Transverse colon (tissue), 4 donors: ENCODE measurements around the gene FGF22. TPM values are rescaled to one million over a fixed set of nuclear protein-coding genes. Genes with fewer than 3 reads are reported as not detected.
A peak's percentile ranks its signal among the peaks of the same experiment; 100 is the strongest.

Experiments used
- DNase-seq: peaks from one replicate; pipeline ENCODE4 v3.0.0-alpha.2; 2019
- H3K27ac ChIP-seq, 4 donors: fragments of 200-600 bp; sonication (generic); 2 replicates each; pipeline ENCODE4 v1.5.1; 2016 to 2018; ENCODE audit warnings: inconsistent platforms in 4 of 4
- H3K27me3 ChIP-seq: fragments of 200-600 bp; sonication (generic); 2 replicates; pipeline ENCODE4 v1.5.1; 2017; ENCODE audit warnings: inconsistent platforms
- H3K36me3 ChIP-seq, 4 donors: fragments of 200-600 bp; sonication (generic); 2 replicates each; pipeline ENCODE4 v1.5.1; 2017 to 2019; ENCODE audit warnings: inconsistent platforms in 4 of 4
- H3K4me1 ChIP-seq, 4 donors: fragments of 200-600 bp; sonication (generic); 2 replicates each; pipeline ENCODE4 v1.5.1; 2017 to 2020; ENCODE audit warnings: inconsistent platforms in 4 of 4
- H3K4me3 ChIP-seq, 4 donors: fragments of 200-600 bp; sonication (generic); 1 replicate in 1 of 4; 2 replicates in 3 of 4; pipeline versions ENCODE4 v1.5.1 to v1.6.1; 2017 to 2019; ENCODE audit warnings: inconsistent platforms in 4 of 4
- H3K9me3 ChIP-seq, 2 donors: fragments of 200-600 bp; sonication (generic); 2 replicates each; pipeline ENCODE4 v1.5.1; 2017 to 2019; ENCODE audit warnings: inconsistent platforms in 2 of 2
- CTCF ChIP-seq, 5 experiments: fragments of 200-600 bp in 3 of 5; fragments of 450-650 bp in 2 of 5; sonication (generic) in 3 of 5; IDR thresholded peaks; 1 replicate in 2 of 5; 2 replicates in 3 of 5; pipeline ENCODE4 v1.5.1; 2016 to 2017; ENCODE audit warnings: antibody characterized with exemption in 5 of 5, inconsistent platforms in 3 of 5, mild to moderate bottlenecking in 2 of 5, moderate library complexity in 1 of 5
- EP300 ChIP-seq: sonication (generic); formaldehyde crosslinking; IDR thresholded peaks from one replicate; pipeline ENCODE4 v1.6.1; 2017; ENCODE audit warnings: antibody characterized with exemption, low read depth
- POLR2A ChIP-seq: fragments of 450-650 bp; IDR thresholded peaks from one replicate; pipeline ENCODE4 v1.6.1; 2016; ENCODE audit warnings: antibody characterized with exemption, mild to moderate bottlenecking, moderate library complexity
- POLR2AphosphoS5 ChIP-seq, 3 donors: sonication (generic); formaldehyde crosslinking; IDR thresholded peaks; one replicate each; pipeline ENCODE4 v1.6.1; 2016; ENCODE audit warnings: antibody characterized with exemption in 3 of 3
- WGBS, 2 donors: methylation state at CpG; one replicate each; pipeline ENCODE4 v1.1.5; 2018; ENCODE audit warnings: low coverage in 1 of 2; 5-methylcytosine and 5-hydroxymethylcytosine counted together
- in situ Hi-C, 4 donors: fragments of 200-750 bp; cut with MboI; loops; one replicate each; pipeline versions ENCODE4 v1.15.0 to v1.15.1; 2017; ENCODE audit warnings: low sequenced_read_pairs in 3 of 4, low pct_ligation_motif_present in 1 of 4, low pct_unique_long_range_greater_than_20kb in 1 of 4
- intact Hi-C: fragments of 100-400 bp; cut with DNase I; formaldehyde crosslinking; loops from one replicate; pipeline ENCODE4 v1.15.1; 2023; ENCODE audit warnings: low total_unique reads
- total RNA-seq, 4 donors: library from RNA; depleted of rRNA; stranded (reverse); fragments of >200 nt; gene quantifications; one replicate each; pipeline ENCODE4 v1.1.0, GENCODE V29; 2016

The FGF22 gene
- total RNA-seq, 4 donors from 2014 or later = not detected

GRCh38 chr19:661427-662196, 21.9 kb downstream of the FGF22 start:
- 9% methylated on average over 31 of the region's 31 CpGs; no CpG with 5 or more reads in 1 of the 2 donors for WGBS, 2 donors
- in situ Hi-C loops (no loop called here), intact Hi-C loops (no loop called here)
- Histone ChIP-seq H3K36me3 (no peaks in the 10 kb centered on the region), H3K4me1 (peaks cover 48 to 69% (median 60%) of the 10 kb centered on the region in 4 donors), H3K27me3 (no peaks in the 10 kb centered on the region), H3K4me3 (peak overlapping the region; percentile 84 to 100 (median 98)), H3K9me3 (no peaks in the 10 kb centered on the region), H3K27ac (peak overlapping the region; percentile 95 to 97 (median 96))
- DNase-seq = peak; percentile 71
- TF ChIP-seq CTCF (IDR thresholded peaks at IDR 0.05) = no peak
- TF ChIP-seq POLR2A = peak; percentile 29
- TF ChIP-seq EP300 = no peak
- no peak for TF ChIP-seq POLR2AphosphoS5 (IDR thresholded peaks at IDR 0.05)

DNA sequence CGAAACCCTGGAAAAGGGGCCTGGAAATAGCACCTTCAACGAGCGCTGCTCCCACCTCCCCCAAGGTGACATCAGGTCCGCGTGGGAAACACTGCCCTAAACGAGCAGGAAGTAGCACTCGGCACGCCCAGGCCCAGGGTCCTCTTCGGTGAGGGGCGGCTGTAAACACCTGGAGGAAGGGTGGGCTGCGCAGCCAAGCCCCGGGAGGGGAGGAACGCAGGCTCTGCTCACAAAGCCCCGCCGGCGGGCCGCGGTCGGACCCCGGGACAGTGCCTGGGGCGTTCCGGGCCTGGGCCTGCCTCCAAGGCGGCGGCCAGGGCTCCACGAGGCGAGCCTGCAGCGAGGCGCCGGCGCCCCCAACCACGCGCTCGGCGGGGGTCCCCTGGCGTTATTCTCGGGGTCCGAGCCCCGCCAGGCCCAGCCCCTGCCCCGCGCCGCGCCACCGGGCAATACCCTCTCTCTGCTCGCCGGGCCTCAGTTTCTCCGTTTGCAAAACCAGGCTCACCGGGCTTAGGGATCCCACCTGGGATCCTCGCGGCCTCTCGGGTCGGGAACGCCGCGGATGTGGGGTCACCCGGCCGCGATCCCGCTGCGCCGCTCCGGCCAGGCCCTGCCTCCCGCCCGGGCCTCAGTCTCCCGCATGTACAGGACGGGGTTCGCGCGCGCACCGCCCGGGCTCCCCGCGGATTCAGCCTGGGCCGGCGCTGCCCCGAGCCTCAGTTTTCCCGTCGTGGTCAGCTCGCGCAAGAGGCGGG, 22.7 kb downstream of the FGF22 start:
- 0% methylated on average over 57 of the region's 81 CpGs; no CpG with 5 or more reads in 1 of the 2 donors for WGBS, 2 donors
- intact Hi-C loops (no loop called here), in situ Hi-C loops (no loop called here)
- peak; percentile 81 for DNase-seq
- no peaks in the 10 kb centered on the region for H3K27me3 ChIP-seq
- peak overlapping the region; percentile 84 to 100 (median 98) for H3K4me3 ChIP-seq
- H3K36me3 ChIP-seq = no peaks in the 10 kb centered on the region
- peak overlapping the region; percentile 95 to 97 (median 96) for H3K27ac ChIP-seq
- H3K9me3 ChIP-seq = no peaks in the 10 kb centered on the region
- TF ChIP-seq POLR2AphosphoS5 (IDR thresholded peaks at IDR 0.05) (peak in 2 of 3 donors; percentile 41 to 63), CTCF (IDR thresholded peaks at IDR 0.05) (no peak), POLR2A (peak; percentile 35)
- H3K4me1 ChIP-seq = peaks cover 45 to 68% (median 60%) of the 10 kb centered on the region in 4 donors

- 2% methylated on average over 51 of the region's 97 CpGs; no CpG with 5 or more reads in 1 of the 2 donors for WGBS, 2 donors
These were observed 23.4 kb downstream of the FGF22 start, which contains the start of gene RNF126 for GRCh38 chr19:662962-663681. Gene RNF126 (minus strand): TSS chr19:663214. CDS start chr19:663121, 93 bp downstream.

More at GRCh38 chr19:662962-663681, 23.4 kb downstream of the FGF22 start, which contains the start of gene RNF126:
- Histone ChIP-seq H3K4me3 (peak within 1 kb of the TSS; percentile 84 to 100 (median 98)), H3K36me3 (no peaks in the 10 kb centered on the region), H3K4me1 (peaks cover 39 to 60% (median 53%) of the 10 kb centered on the region in 4 donors), H3K9me3 (no peaks in the 10 kb centered on the region), H3K27ac (peak within 1 kb of the TSS; percentile 95 to 97 (median 96)), H3K27me3 (no peaks in the 10 kb centered on the region)
- TF ChIP-seq CTCF (IDR thresholded peaks at IDR 0.05) (no peak), EP300 (no peak), POLR2AphosphoS5 (IDR thresholded peaks at IDR 0.05) (peak; percentile 67 to 74 (median 73)), POLR2A (peak; percentile 50)
- peak; percentile 95 for DNase-seq
- in situ Hi-C loops = no loop called here
- intact Hi-C loops = no loop called here
